HUES64 (cell line): Measurements from ENCODE around the gene LDLRAD4.

Experiments
- H3K27ac ChIP-seq: 2 replicates; pipeline ENCODE4 v1.7.0; 2013; ENCODE audit warnings: low read depth, low read length, inconsistent platforms
- H3K27me3 ChIP-seq: 2 replicates; pipeline ENCODE4 v1.6.1; 2013; ENCODE audit warnings: mild to moderate bottlenecking, low read length; ENCODE audit not compliant: insufficient read depth
- H3K36me3 ChIP-seq: 2 replicates; pipeline ENCODE4 v1.6.1; 2013; ENCODE audit warnings: mild to moderate bottlenecking, low read length; ENCODE audit not compliant: insufficient read depth
- H3K4me1 ChIP-seq: 2 replicates; pipeline ENCODE4 v1.6.1; 2013; ENCODE audit warnings: mild to moderate bottlenecking, low read length, moderate library complexity; ENCODE audit not compliant: insufficient read depth
- H3K4me3 ChIP-seq: 2 replicates; pipeline ENCODE4 v1.5.1; 2013; ENCODE audit warnings: mild to moderate bottlenecking, low read length, moderate library complexity
- H3K9ac ChIP-seq: 2 replicates; pipeline ENCODE4 v1.6.1; 2013; ENCODE audit warnings: mild to moderate bottlenecking, low read depth, low read length
- H3K9me3 ChIP-seq: 2 replicates; pipeline ENCODE4 v1.6.1; 2013; ENCODE audit warnings: low read depth, low read length; ENCODE audit not compliant: insufficient read depth
- WGBS: fragments of 150-250, 120-280 bp; methylation state at CpG from one replicate; pipeline ENCODE4 v1.1.7; 2013; ENCODE audit warnings: missing lambda C conversion rate; 5-methylcytosine and 5-hydroxymethylcytosine counted together

Gene LDLRAD4

DNA sequence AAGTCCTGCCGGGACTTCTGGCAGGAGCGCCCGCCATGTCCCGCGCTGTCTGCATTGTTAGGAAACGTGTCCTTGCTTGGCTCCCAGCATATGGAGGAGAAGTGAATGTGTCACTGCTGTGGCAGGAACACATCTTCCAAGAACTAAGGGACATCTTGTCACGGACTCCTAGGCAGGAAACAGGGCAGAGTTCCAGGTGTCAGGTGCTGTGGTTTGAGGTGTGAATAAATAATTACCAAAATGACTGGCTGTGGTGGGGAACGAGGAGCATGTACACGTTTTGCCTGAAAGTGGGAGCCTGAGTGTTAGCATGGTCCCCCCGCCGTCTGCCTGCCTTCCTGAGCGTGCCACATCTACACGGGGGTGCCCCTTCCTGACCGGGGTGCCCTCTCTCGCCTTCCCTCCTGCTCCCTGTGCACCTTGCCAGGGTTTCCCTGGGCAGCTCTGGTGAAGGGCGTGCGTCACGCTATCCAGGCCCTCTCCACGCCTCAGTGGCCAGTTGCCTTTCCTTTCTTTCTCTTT is 237.5 kb downstream of the LDLRAD4 start:
- no peak overlapping the region for H3K27ac ChIP-seq
- H3K27me3 ChIP-seq: peaks cover 22% of the 10 kb centered on the region
- WGBS: 92% methylated on average over 19 of the region's 19 CpGs
- no peak overlapping the region for H3K4me3 ChIP-seq
- no peaks in the 10 kb centered on the region for H3K36me3 ChIP-seq
- H3K4me1 ChIP-seq: peaks cover 28% of the 10 kb centered on the region
- H3K9ac ChIP-seq: no peak overlapping the region
- H3K9me3 ChIP-seq: no peaks in the 10 kb centered on the region

DNA sequence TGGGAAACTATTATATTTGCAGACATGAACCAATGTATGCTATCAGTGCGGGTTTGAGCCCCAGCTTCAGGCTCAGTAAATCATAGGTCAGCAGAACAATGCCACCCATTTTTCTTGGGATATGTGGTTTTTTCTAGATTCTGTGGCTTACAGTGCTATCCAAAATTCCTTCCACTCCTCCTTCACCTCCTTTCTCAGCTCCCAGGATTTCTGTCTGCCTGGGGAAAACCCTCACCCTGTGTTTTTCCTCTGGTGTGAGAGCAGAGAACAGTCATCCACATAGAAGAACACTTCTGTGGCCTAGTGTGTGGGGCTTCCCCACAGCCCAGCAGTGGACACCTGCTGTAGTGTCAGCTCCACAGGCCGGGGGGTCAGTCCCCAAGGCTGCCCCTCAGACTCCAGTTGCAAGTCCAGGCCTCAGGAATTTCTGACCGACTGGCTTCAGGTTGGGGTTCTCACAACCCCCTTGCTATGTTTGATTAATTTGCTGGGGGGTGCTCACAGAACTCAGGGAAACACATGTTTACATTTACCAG is 238.2 kb downstream of the LDLRAD4 start:
- WGBS: 97% methylated on average over 3 of the region's 3 CpGs
- Histone ChIP-seq H3K36me3 (no peaks in the 10 kb centered on the region), H3K27me3 (peaks cover 22% of the 10 kb centered on the region), H3K4me3 (no peak overlapping the region), H3K27ac (no peak overlapping the region), H3K4me1 (peaks cover 21% of the 10 kb centered on the region), H3K9ac (no peak overlapping the region), H3K9me3 (no peaks in the 10 kb centered on the region)

- Histone ChIP-seq H3K27me3 (peaks cover 18% of the 10 kb centered on the region), H3K9me3 (no peaks in the 10 kb centered on the region), H3K36me3 (no peaks in the 10 kb centered on the region), H3K4me1 (peaks cover 16% of the 10 kb centered on the region), H3K9ac (no peak overlapping the region), H3K27ac (no peak overlapping the region), H3K4me3 (no peak overlapping the region)
- 91% methylated on average over 10 of the region's 10 CpGs for WGBS
These were observed 238.8 kb downstream of the LDLRAD4 start for GRCh38 chr18:13457327-13457726.

DNA sequence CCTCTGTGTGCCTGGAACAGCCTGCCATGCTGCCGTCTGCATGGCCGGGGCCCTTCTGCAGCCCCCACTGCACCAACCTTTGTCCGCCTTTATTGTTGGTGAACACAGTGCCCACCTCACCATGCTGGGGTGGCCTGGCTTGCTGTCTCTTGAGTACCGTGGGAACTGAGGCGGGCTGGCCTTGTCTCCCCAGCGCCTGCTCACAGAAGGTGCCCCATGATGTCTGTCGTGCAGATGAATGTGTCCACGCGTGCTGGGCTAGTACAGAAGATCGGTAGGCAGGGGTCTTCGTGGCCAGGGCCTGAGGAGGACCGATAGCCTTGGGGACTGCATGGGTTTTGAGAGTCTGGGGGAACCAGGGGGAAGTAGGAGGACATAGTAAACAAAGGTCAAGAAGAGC is 242.4 kb downstream of the LDLRAD4 start:
- no peaks in the 10 kb centered on the region for H3K36me3 ChIP-seq
- 93% methylated on average over 12 of the region's 12 CpGs for WGBS
- H3K9me3 ChIP-seq: no peaks in the 10 kb centered on the region
- no peak overlapping the region for H3K27ac ChIP-seq
- H3K27me3 ChIP-seq: no peaks in the 10 kb centered on the region
- no peak overlapping the region for H3K4me3 ChIP-seq
- peaks cover 11% of the 10 kb centered on the region for H3K4me1 ChIP-seq
- H3K9ac ChIP-seq: no peak overlapping the region

GRCh38 chr18:13461469-13461868 is 242.9 kb downstream of the LDLRAD4 start:
- no peaks in the 10 kb centered on the region for H3K27me3 ChIP-seq
- no peaks in the 10 kb centered on the region for H3K9me3 ChIP-seq
- no peaks in the 10 kb centered on the region for H3K36me3 ChIP-seq
- H3K4me3 ChIP-seq: no peak overlapping the region
- H3K4me1 ChIP-seq: peaks cover 11% of the 10 kb centered on the region
- 94% methylated on average over 5 of the region's 5 CpGs for WGBS
- no peak overlapping the region for H3K9ac ChIP-seq
- no peak overlapping the region for H3K27ac ChIP-seq

GRCh38 chr18:13461936-13462335 is 243.4 kb downstream of the LDLRAD4 start:
- H3K9ac ChIP-seq: no peak overlapping the region
- H3K9me3 ChIP-seq: no peaks in the 10 kb centered on the region
- no peaks in the 10 kb centered on the region for H3K27me3 ChIP-seq
- no peaks in the 10 kb centered on the region for H3K36me3 ChIP-seq
- no peak overlapping the region for H3K4me3 ChIP-seq
- WGBS: 92% methylated on average over 5 of the region's 5 CpGs
- peaks cover 11% of the 10 kb centered on the region for H3K4me1 ChIP-seq
- H3K27ac ChIP-seq: no peak overlapping the region

DNA sequence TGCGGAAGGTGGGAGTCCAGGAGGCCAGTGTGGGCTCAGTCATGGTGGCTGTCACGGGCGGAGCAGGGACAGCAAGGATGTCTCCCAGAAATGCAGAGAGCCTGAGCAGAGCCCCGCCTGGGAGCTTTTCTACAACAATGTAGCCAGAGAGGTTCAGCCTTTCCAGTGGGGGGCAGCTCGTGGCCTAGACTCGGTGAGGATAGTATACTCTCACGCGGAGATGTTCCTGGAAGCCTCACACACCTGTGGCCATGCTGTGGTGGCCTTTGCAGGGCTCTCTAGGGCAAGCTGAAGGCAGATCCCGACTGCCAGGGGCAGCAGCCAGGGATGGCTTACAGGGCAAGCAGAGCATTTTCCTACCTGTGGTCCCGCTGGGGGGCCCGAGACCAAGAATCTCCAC is 244.1 kb downstream of the LDLRAD4 start:
- H3K9ac ChIP-seq: no peak overlapping the region
- H3K9me3 ChIP-seq: no peaks in the 10 kb centered on the region
- H3K36me3 ChIP-seq: no peaks in the 10 kb centered on the region
- no peaks in the 10 kb centered on the region for H3K27me3 ChIP-seq
- peaks cover 11% of the 10 kb centered on the region for H3K4me1 ChIP-seq
- H3K27ac ChIP-seq: no peak overlapping the region
- H3K4me3 ChIP-seq: no peak overlapping the region
- 87% methylated on average over 11 of the region's 11 CpGs for WGBS

GRCh38 chr18:13463526-13464210 is 245.1 kb downstream of the LDLRAD4 start:
- WGBS: 87% methylated on average over 5 of the region's 6 CpGs
- no peak overlapping the region for H3K9ac ChIP-seq
- H3K4me3 ChIP-seq: no peak overlapping the region
- no peak overlapping the region for H3K27ac ChIP-seq
- no peaks in the 10 kb centered on the region for H3K27me3 ChIP-seq
- H3K9me3 ChIP-seq: no peaks in the 10 kb centered on the region
- H3K36me3 ChIP-seq: no peaks in the 10 kb centered on the region
- H3K4me1 ChIP-seq: peaks cover 11% of the 10 kb centered on the region

GRCh38 chr18:13464432-13465123 is 246.0 kb downstream of the LDLRAD4 start:
- H3K9me3 ChIP-seq: no peaks in the 10 kb centered on the region
- no peak overlapping the region for H3K4me3 ChIP-seq
- no peak overlapping the region for H3K27ac ChIP-seq
- H3K9ac ChIP-seq: no peak overlapping the region
- no peaks in the 10 kb centered on the region for H3K36me3 ChIP-seq
- WGBS: 78% methylated on average over 12 of the region's 14 CpGs
- no peaks in the 10 kb centered on the region for H3K27me3 ChIP-seq
- peaks cover 11% of the 10 kb centered on the region for H3K4me1 ChIP-seq

- Histone ChIP-seq H3K27me3 (no peaks in the 10 kb centered on the region), H3K4me3 (no peak overlapping the region), H3K9ac (no peak overlapping the region), H3K27ac (no peak overlapping the region), H3K9me3 (no peaks in the 10 kb centered on the region), H3K36me3 (no peaks in the 10 kb centered on the region), H3K4me1 (peaks cover 11% of the 10 kb centered on the region)
- 99% methylated on average over 4 of the region's 4 CpGs for WGBS
These were observed 246.5 kb downstream of the LDLRAD4 start for GRCh38 chr18:13465124-13465446.

DNA sequence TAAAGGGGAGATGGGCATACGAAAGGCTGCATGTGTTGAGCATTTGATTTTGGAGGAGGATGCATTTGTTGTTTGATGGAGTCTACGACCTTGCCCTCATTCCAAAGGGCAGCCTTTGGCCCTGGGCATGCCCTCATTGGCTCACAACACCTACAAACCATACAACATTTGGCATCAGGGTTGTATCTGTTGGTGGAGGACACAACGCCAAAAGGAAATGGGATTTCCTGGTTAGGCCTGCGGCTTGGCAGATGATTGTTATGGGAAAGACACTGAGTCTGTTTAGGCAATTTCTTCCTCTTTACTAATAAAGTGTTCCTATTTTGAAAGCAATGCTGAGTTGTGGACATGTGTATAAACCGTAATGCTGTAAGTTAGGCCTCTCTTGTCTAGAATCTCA is 246.9 kb downstream of the LDLRAD4 start:
- Histone ChIP-seq H3K4me1 (peaks cover 11% of the 10 kb centered on the region), H3K36me3 (no peaks in the 10 kb centered on the region), H3K27me3 (no peaks in the 10 kb centered on the region), H3K9me3 (no peaks in the 10 kb centered on the region), H3K27ac (no peak overlapping the region), H3K4me3 (no peak overlapping the region), H3K9ac (no peak overlapping the region)
- 96% methylated on average over 5 of the region's 5 CpGs for WGBS
